PC-3 (cell line): ENCODE measurements around the gene C9orf85.

ENCODE experiments used
- EZH2 ChIP-seq: fragments of 300-600 bp; sonication (generic); IDR thresholded peaks from one replicate; pipeline ENCODE4 v1.6.1; 2017; ENCODE audit warnings: antibody characterized with exemption, mild to moderate bottlenecking, low read length; ENCODE audit not compliant: unreplicated experiment
- EZH2phosphoT487 ChIP-seq: fragments of 300-600 bp; sonication (generic); IDR thresholded peaks from 2 replicates; pipeline ENCODE4 v1.6.1; 2018; ENCODE audit warnings: mild to moderate bottlenecking, antibody characterized with exemption, low read length, borderline replicate concordance
- TF ChIP-seq, protein P1 (sequence below): fragments of 300-600 bp; sonication (generic); conservative IDR thresholded peaks from 2 replicates; pipeline ENCODE4 v1.5.1; 2017; ENCODE audit warnings: antibody characterized with exemption, low read depth, mild to moderate bottlenecking, low read length

- TF ChIP-seq EZH2phosphoT487, result no peak
- TF ChIP-seq, protein P1, sequence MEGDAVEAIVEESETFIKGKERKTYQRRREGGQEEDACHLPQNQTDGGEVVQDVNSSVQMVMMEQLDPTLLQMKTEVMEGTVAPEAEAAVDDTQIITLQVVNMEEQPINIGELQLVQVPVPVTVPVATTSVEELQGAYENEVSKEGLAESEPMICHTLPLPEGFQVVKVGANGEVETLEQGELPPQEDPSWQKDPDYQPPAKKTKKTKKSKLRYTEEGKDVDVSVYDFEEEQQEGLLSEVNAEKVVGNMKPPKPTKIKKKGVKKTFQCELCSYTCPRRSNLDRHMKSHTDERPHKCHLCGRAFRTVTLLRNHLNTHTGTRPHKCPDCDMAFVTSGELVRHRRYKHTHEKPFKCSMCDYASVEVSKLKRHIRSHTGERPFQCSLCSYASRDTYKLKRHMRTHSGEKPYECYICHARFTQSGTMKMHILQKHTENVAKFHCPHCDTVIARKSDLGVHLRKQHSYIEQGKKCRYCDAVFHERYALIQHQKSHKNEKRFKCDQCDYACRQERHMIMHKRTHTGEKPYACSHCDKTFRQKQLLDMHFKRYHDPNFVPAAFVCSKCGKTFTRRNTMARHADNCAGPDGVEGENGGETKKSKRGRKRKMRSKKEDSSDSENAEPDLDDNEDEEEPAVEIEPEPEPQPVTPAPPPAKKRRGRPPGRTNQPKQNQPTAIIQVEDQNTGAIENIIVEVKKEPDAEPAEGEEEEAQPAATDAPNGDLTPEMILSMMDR, result no peak
- no peak for TF ChIP-seq EZH2
These were observed 14.7 kb upstream of the C9orf85 start for GRCh38 chr9:71896761-71897160.
